ENCODE measurements around the gene ZNF821. TPM values are rescaled to one million over a fixed set of nuclear protein-coding genes. Genes with fewer than 3 reads are reported as not detected.

ZNF821 gene
- total and polyA plus RNA-seq, 2 of the 8 experiments (the other 6 are each of a cell fraction or from before 2014, with no cell fraction given): 9.5 to 14.1 TPM

DNA sequence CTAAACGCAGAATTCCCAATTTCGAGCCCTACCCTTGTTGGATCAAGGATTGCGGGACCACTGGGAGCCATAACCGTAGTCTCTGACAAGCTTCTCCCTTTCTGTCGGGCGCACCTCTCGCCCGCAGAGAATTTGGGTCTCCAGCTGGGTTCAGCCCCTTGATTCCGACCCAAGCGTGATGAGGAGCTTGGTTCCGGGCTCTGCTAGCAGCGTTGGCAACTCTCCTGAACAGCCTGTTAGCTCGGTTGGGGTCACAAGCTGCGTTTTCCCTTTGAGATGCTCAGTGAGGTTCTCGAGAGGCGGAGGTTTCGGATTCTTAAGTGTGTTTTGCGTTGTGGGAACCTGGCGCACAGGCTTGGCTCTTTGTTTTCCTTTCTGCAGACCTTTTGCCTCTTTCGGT, 37.6 kb downstream of the ZNF821 start:
- 8% methylated on average over 19 of the region's 20 CpGs; no CpG with 5 or more reads in 1 of the 2 experiments for WGBS, 2 experiments (ENCODE audit: extremely low coverage in 1 of 2, insufficient coverage in 1 of 2, insufficient read length in 1 of 2, insufficient replicate concordance in 2 of 2, low coverage in 1 of 2, low lambda C conversion rate in 2 of 2, missing lambda C conversion rate in 1 of 2)
- peaks cover 6% of the 10 kb centered on the region for H3K23me2 ChIP-seq (ENCODE audit: low read depth, low read length)
- H3K4me2 ChIP-seq (ENCODE audit: insufficient read depth in 1 of 2, low read depth in 2 of 2, low read length in 2 of 2): peak overlapping the region; percentile 78 to 90
- H3K9me3 ChIP-seq (ENCODE audit: insufficient read depth in 2 of 2, low read depth in 1 of 2, low read length in 1 of 2): no peaks in the 10 kb centered on the region
- no peak overlapping the region for H3K4ac ChIP-seq (replicated peaks; ENCODE audit: insufficient read length, low read depth, low read length)
- H3K56ac ChIP-seq (replicated peaks; ENCODE audit: insufficient read length, low read depth, low read length): no peak overlapping the region
- H4K20me1 ChIP-seq (replicated peaks in 1 of 2; ENCODE audit: control insufficient read depth in 1 of 2, insufficient read depth in 2 of 2, low read length in 2 of 2): peaks cover 0 to 7% of the 10 kb centered on the region in 2 experiments
- H4K5ac ChIP-seq (ENCODE audit: insufficient read length, low read depth, low read length): no peak overlapping the region
- H3K23ac ChIP-seq (ENCODE audit: insufficient read length): no peak overlapping the region
- FAIRE-seq: no peak
- no peak overlapping the region for H2BK20ac ChIP-seq (ENCODE audit: low read length)
- H3K36me3 ChIP-seq (ENCODE audit: control insufficient read depth in 2 of 4, insufficient read depth in 4 of 4, low read length in 3 of 4): peaks cover 11 to 21% (median 16%) of the 10 kb centered on the region in 4 experiments; a peak in 7 of 8 replicates
- H3K14ac ChIP-seq (ENCODE audit: insufficient read length): no peak overlapping the region
- no peak for TF ChIP-seq BACH1 (IDR thresholded peaks at IDR 0.05; ENCODE audit: low read length)
- TF ChIP-seq GABPA (IDR thresholded peaks at IDR 0.05; ENCODE audit: borderline replicate concordance, insufficient read depth, low read length): no peak
- no peak for TF ChIP-seq HDAC6 (IDR thresholded peaks at IDR 0.05; ENCODE audit: low read depth, low read length)
- no peak for TF ChIP-seq SAP30 (IDR thresholded peaks at IDR 0.05; ENCODE audit: insufficient read depth, insufficient replicate concordance, low read length)
- no peak for TF ChIP-seq SP2 (IDR thresholded peaks at IDR 0.05; ENCODE audit: low read length)
- no peak for TF ChIP-seq GTF2F1 (IDR thresholded peaks at IDR 0.05; ENCODE audit: borderline replicate concordance, low read depth, low read length)
- no peak for TF ChIP-seq TEAD4 (IDR thresholded peaks at IDR 0.05; ENCODE audit: low read depth, low read length)
- no peak overlapping the region for H3K18ac ChIP-seq (ENCODE audit: extremely low read depth, low read length)
- H2BK5ac ChIP-seq (ENCODE audit: low read depth, low read length): no peak overlapping the region; the same call in 1 of the 2 replicates
- H3K9ac ChIP-seq (replicated peaks in 1 of 4; ENCODE audit: extremely low read depth in 1 of 4, low read depth in 3 of 4, low read length in 3 of 4): peak overlapping the region; percentile 81 to 94 (median 88)
- no peak overlapping the region for H2BK120ac ChIP-seq (replicated peaks; ENCODE audit: low read depth, low read length)
- H2AFZ ChIP-seq (ENCODE audit: low read length): no peak overlapping the region
- H3K79me1 ChIP-seq (ENCODE audit: low read depth, low read length): peaks cover 11% of the 10 kb centered on the region; the same call in 1 of the 2 replicates
- H2BK15ac ChIP-seq (ENCODE audit: low read length): no peak overlapping the region
- H3K4me3 ChIP-seq (ENCODE audit: extremely low read depth in 1 of 4, insufficient read depth in 2 of 4, low read depth in 3 of 4, low read length in 4 of 4): peak overlapping the region; percentile 78 to 97 (median 94)
- CTCF ChIA-PET (ENCODE audit: partially characterized antibody): interaction anchor here (0.5 to 1.3 kb wide), 2 partner anchors 11 to 993 kb away, joined by 3 read pairs; no protein-coding TSS in a partner anchor
- H3K27ac ChIP-seq (ENCODE audit: low read depth, low read length): 0 out of 2 replicates have a peak overlapping the region, but pooled peaks have one; percentile 69
- POLR2A ChIA-PET (ENCODE audit: partially characterized antibody): interaction anchor here (0.6 to 3.0 kb wide), 12 partner anchors 9 to 1062 kb away, joined by 3 to 11 read pairs (median 4); partner anchors contain the start of genes AP1G1 and ZNF821
- H4K8ac ChIP-seq (ENCODE audit: extremely low read depth, insufficient read depth, low read length): peak overlapping the region; percentile 95; the same call in 1 of the 2 replicates
- H2BK12ac ChIP-seq (ENCODE audit: low read depth, low read length): peak overlapping the region; percentile 27; the same call in 1 of the 2 replicates
- peaks cover 0 to 5% (median 0%) of the 10 kb centered on the region in 4 experiments; a peak in 2 of 7 replicates for H3K4me1 ChIP-seq (replicated peaks in 1 of 4; ENCODE audit: control insufficient read depth in 3 of 4, insufficient read depth in 4 of 4, low read length in 3 of 4)
- peak in 1 of 2 experiments; percentile 49 for DNase-seq (ENCODE audit: low read depth in 1 of 2, low spot score in 2 of 2)
- no peak overlapping the region for H4K91ac ChIP-seq (replicated peaks; ENCODE audit: insufficient read length, low read length)
- peaks cover 11 to 21% of the 10 kb centered on the region in 2 experiments for H3K79me2 ChIP-seq (ENCODE audit: control insufficient read depth in 1 of 2, insufficient read depth in 2 of 2, low read length in 2 of 2)
- no peaks in the 10 kb centered on the region for H3K27me3 ChIP-seq (replicated peaks in 1 of 4; ENCODE audit: control insufficient read depth in 3 of 4, extremely low read depth in 1 of 4, insufficient read depth in 3 of 4, low read length in 3 of 4)
- no peak overlapping the region for H2AK5ac ChIP-seq (ENCODE audit: low read depth, low read length)
